ENCODE results near the gene UBB. TPM values are rescaled to one million over a fixed set of nuclear protein-coding genes. Genes with fewer than 3 reads are reported as not detected.
A peak's percentile ranks its signal among the peaks of the same experiment; 100 is the strongest.
"Not testable (repeated sequence)": the region's sequence is repeated elsewhere in the genome, so short reads cannot be mapped to it uniquely, and the experiment has no call there.

The UBB gene
- total and polyA plus RNA-seq, 9 of the 15 experiments (the other 6 are each of a cell fraction or from before 2014, with no cell fraction given): 1,069 to 4,143 (median 1,696) TPM

DNA sequence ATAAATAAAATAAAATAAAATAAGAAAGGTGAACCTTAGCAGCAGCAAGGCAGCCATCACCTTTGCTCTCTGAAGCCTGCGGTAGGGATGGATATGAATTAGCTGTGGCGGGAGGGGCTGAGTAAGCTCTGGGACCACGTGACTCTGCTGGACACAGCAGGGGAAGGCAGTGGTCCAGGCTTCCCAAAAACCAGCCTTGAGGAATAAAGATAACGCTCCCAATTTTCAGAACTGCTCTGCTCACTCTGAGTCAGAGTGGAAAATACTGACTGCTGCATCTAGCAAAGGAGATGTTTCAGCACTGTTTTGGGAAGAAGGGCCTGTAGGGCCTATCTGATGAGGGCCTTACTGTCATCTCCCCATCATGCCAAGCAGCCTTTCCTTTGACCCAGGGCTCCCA lies 15.0 kb downstream of the UBB start:
- ATAC-seq: peak; percentile 52
- Histone ChIP-seq H3K4me1 (replicated peaks in 1 of 2; ENCODE audit: control insufficient read depth in 2 of 2, insufficient read depth in 2 of 2, low read length in 2 of 2) (peaks cover 2 to 21% of the 10 kb centered on the region in 2 experiments; a peak in 4 of 5 replicates), H3K27ac (ENCODE audit: extremely low read depth, low read depth, low read length) (peak overlapping the region; percentile 40; the same call in 2 of the 3 replicates)
- peak; percentile 6 for FAIRE-seq
- TF ChIP-seq, protein P1, sequence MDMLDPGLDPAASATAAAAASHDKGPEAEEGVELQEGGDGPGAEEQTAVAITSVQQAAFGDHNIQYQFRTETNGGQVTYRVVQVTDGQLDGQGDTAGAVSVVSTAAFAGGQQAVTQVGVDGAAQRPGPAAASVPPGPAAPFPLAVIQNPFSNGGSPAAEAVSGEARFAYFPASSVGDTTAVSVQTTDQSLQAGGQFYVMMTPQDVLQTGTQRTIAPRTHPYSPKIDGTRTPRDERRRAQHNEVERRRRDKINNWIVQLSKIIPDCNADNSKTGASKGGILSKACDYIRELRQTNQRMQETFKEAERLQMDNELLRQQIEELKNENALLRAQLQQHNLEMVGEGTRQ (CRISPR knock-in tag; IDR thresholded peaks at IDR 0.05): peak; percentile 80
- TF ChIP-seq ZFX (CRISPR knock-in tag; IDR thresholded peaks at IDR 0.05): 0 out of 2 replicates have a peak, but pooled peaks have one; percentile 11
- TF ChIP-seq TOE1 (IDR thresholded peaks at IDR 0.05; ENCODE audit: borderline replicate concordance): peak; percentile 83
- H3K9ac ChIP-seq (ENCODE audit: insufficient read depth in 1 of 2, low read depth in 2 of 2, low read length in 2 of 2); H3K4me2 ChIP-seq (ENCODE audit: insufficient read depth, low read length); intact Hi-C loops (cut with micrococcal nuclease); H3K9me1 ChIP-seq (ENCODE audit: control insufficient read depth, insufficient read depth, low read length); H2AFZ ChIP-seq (ENCODE audit: low read depth, low read length); H3K4me3 ChIP-seq; in situ Hi-C loops (cut with MboI); H3K36me3 ChIP-seq (ENCODE audit: control insufficient read depth, insufficient read depth, low read length); BruUV-seq (replicated peaks); H3K27me3 ChIP-seq (ENCODE audit: control insufficient read depth in 2 of 2, insufficient read depth in 2 of 2, low read length in 2 of 2); H3K79me2 ChIP-seq (ENCODE audit: control insufficient read depth, insufficient read depth, low read length); H4K20me1 ChIP-seq (replicated peaks; ENCODE audit: control insufficient read depth, insufficient read depth, low read length); H3K9me3 ChIP-seq (replicated peaks; ENCODE audit: control insufficient read depth, insufficient read depth, low read depth, low read length); CTCF ChIA-PET (ENCODE audit: low intra/inter-chr PET ratio); TF ChIP-seq TOE1 (CRISPR knock-in tag; IDR thresholded peaks at IDR 0.05; ENCODE audit: borderline replicate concordance, low read depth): not testable (repeated sequence)
- TF ChIP-seq, protein P2, sequence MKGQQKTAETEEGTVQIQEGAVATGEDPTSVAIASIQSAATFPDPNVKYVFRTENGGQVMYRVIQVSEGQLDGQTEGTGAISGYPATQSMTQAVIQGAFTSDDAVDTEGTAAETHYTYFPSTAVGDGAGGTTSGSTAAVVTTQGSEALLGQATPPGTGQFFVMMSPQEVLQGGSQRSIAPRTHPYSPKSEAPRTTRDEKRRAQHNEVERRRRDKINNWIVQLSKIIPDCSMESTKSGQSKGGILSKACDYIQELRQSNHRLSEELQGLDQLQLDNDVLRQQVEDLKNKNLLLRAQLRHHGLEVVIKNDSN (CRISPR knock-in tag; IDR thresholded peaks at IDR 0.05): peak; percentile 70
- 0 out of 2 replicates have a peak, but pooled peaks have one; percentile 15 for TF ChIP-seq CTBP1 (IDR thresholded peaks at IDR 0.05; ENCODE audit: borderline replicate concordance)
- peak; percentile 39; the same call in 1 of the 2 replicates for TF ChIP-seq CBFA2T2 (conservative IDR thresholded peaks at IDR 0.05)
- TF ChIP-seq, protein P3, sequence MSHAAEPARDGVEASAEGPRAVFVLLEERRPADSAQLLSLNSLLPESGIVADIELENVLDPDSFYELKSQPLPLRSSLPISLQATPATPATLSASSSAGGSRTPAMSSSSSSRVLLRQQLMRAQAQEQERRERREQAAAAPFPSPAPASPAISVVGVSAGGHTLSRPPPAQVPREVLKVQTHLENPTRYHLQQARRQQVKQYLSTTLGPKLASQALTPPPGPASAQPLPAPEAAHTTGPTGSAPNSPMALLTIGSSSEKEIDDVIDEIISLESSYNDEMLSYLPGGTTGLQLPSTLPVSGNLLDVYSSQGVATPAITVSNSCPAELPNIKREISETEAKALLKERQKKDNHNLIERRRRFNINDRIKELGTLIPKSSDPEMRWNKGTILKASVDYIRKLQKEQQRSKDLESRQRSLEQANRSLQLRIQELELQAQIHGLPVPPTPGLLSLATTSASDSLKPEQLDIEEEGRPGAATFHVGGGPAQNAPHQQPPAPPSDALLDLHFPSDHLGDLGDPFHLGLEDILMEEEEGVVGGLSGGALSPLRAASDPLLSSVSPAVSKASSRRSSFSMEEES (CRISPR knock-in tag; IDR thresholded peaks at IDR 0.05): peak; percentile 87
- peak; percentile 79 for TF ChIP-seq RAD51 (IDR thresholded peaks at IDR 0.05; ENCODE audit: borderline replicate concordance, low read depth)
- TF ChIP-seq RCOR1 (IDR thresholded peaks at IDR 0.05; ENCODE audit: borderline replicate concordance in 1 of 2, low read depth in 2 of 2, low read length in 2 of 2): peak in 1 of 2 experiments; percentile 16; a peak in 1 of 4 replicates
- WGBS (ENCODE audit: insufficient coverage, low coverage, missing lambda C conversion rate): 14% methylated on average over 3 of the region's 4 CpGs
- peak in 2 of 4 experiments; percentile 34 to 54 for DNase-seq (ENCODE audit: extremely low read depth in 1 of 4, low spot score in 3 of 4)
- POLR2A ChIA-PET: interaction anchor here (0.6 to 2.5 kb wide), 3 partner anchors 13 to 48 kb away, joined by 3 to 13 read pairs (median 6); partner anchors contain the start of gene UBB

All from K562 (cell line).